BJ (cell line): Measurements from ENCODE around the gene AIFM1. TPM values are rescaled to one million over a fixed set of nuclear protein-coding genes. Genes with fewer than 3 reads are reported as not detected.

Experiments
- CTCF ChIA-PET: fragments of 350-600 bp; formaldehyde crosslinking; extraction: SDS; loops from one replicate; lab custom pipeline; 2021; ENCODE audit warnings: antibody characterized with exemption, inconsistent platforms; lab: Yijun Ruan, JAX
- POLR2A ChIA-PET: fragments of 300-600 bp; sonication (Branson Sonifier 250); formaldehyde crosslinking; extraction: SDS; loops from one replicate; lab custom pipeline; 2021; ENCODE audit warnings: antibody characterized with exemption; lab: Charles Lee
- DNase-seq: peaks from one replicate; pipeline ENCODE4 v3.0.0-alpha.2; 2011; ENCODE audit warnings: low read depth
- H3K27me3 ChIP-seq: 2 replicates; pipeline ENCODE4 v1.6.0; 2011; ENCODE audit warnings: low read length; ENCODE audit not compliant: control insufficient read depth, insufficient read depth
- H3K36me3 ChIP-seq: 2 replicates; pipeline ENCODE4 v1.5.1; 2011; ENCODE audit warnings: low read length; ENCODE audit not compliant: control insufficient read depth, insufficient read depth
- H3K4me3 ChIP-seq: 2 replicates; pipeline ENCODE4 v1.5.1; 2011; ENCODE audit warnings: low read depth, mild to moderate bottlenecking, control low read depth, low read length
- CTCF ChIP-seq: IDR thresholded peaks from 2 replicates; pipeline ENCODE4 v1.5.1; 2011; ENCODE audit warnings: low read depth, mild to moderate bottlenecking, control low read depth, inconsistent platforms, low read length, moderate library complexity; ENCODE audit not compliant: insufficient read depth
- polyA minus RNA-seq: library from RNA; depleted of rRNA, polyadenylated mRNA; stranded (reverse); fragments of >200 nt; gene quantifications from 2 replicates; pipeline ENCODE4 v1.2.3, GENCODE V29; 2011; rRNA and poly(A)+ RNA removed
- polyA plus RNA-seq: library from polyadenylated mRNA; depleted of rRNA; stranded (reverse); fragments of >200 nt; gene quantifications from 2 replicates; pipeline ENCODE4 v1.2.3, GENCODE V29; 2011; rRNA removed

The AIFM1 gene
- polyA plus RNA-seq: 23.2 and 27.8 TPM in 2 replicates
- 9.8 and 13.2 TPM in 2 replicates for polyA minus RNA-seq

GRCh38 chrX:130165703-130166502 lies at the start of gene AIFM1:
AIFM1 (minus strand) TSS chrX:130165841; CDS start chrX:130165656, 185 bp downstream.
- ChIA-PET POLR2A (no interaction called here), CTCF (interaction anchor here (1.2 to 1.5 kb wide), 2 partner anchors 45 to 46 kb away, joined by 3 to 4 read pairs; no protein-coding TSS in a partner anchor)
- H3K36me3 ChIP-seq: no peaks in the 10 kb centered on the region
- TF ChIP-seq CTCF: no peak
- DNase-seq: peak; percentile 76
- H3K27me3 ChIP-seq: no peaks in the 10 kb centered on the region
- H3K4me3 ChIP-seq: peak within 1 kb of the TSS; percentile 75

GRCh38 chrX:130213376-130213775 lies 47.7 kb upstream of the AIFM1 start:
- CTCF ChIA-PET: no interaction called here

GRCh38 chrX:130212371-130212770 lies 46.7 kb upstream of the AIFM1 start:
- TF ChIP-seq CTCF: no peak
- no peak for DNase-seq
- ChIA-PET CTCF (no interaction called here), POLR2A (no interaction called here)
- Histone ChIP-seq H3K27me3 (no peaks in the 10 kb centered on the region), H3K4me3 (no peak overlapping the region), H3K36me3 (no peaks in the 10 kb centered on the region; the same call in 1 of the 2 replicates)

More at GRCh38 chrX:130213376-130213775, 47.7 kb upstream of the AIFM1 start:
- Histone ChIP-seq H3K4me3 (no peak overlapping the region), H3K36me3 (no peaks in the 10 kb centered on the region; the same call in 1 of the 2 replicates), H3K27me3 (no peaks in the 10 kb centered on the region)
- DNase-seq: no peak
- TF ChIP-seq CTCF: no peak
- POLR2A ChIA-PET: no interaction called here

GRCh38 chrX:130211415-130212186 lies 46.0 kb upstream of the AIFM1 start:
- POLR2A ChIA-PET: no interaction called here
- CTCF ChIA-PET: interaction anchor here (1.3 kb wide), 1 partner anchor 14 kb away, joined by 3 read pairs; no protein-coding TSS in a partner anchor

More at GRCh38 chrX:130211415-130212186, 46.0 kb upstream of the AIFM1 start:
- no peak for DNase-seq
- Histone ChIP-seq H3K27me3 (no peaks in the 10 kb centered on the region), H3K36me3 (no peaks in the 10 kb centered on the region; the same call in 1 of the 2 replicates), H3K4me3 (no peak overlapping the region)
- TF ChIP-seq CTCF: no peak
